GM21528 (cell line): ENCODE results near the gene HS3ST4.
"Not testable (repeated sequence)": the region's sequence is repeated elsewhere in the genome, so short reads cannot be mapped to it uniquely, and the experiment has no call there.

Experiments used
- ATAC-seq: cut with Tn5 transposase; IDR thresholded peaks from one replicate; pipeline ENCODE4 v1.9.1; 2021; ENCODE audit warnings: mild to moderate bottlenecking, moderate library complexity; ENCODE audit not compliant: unreplicated experiment, low FRiP score

Gene HS3ST4

GRCh38 chr16:25729188-25729915, 37.6 kb downstream of the HS3ST4 start:
- no peak for ATAC-seq

- ATAC-seq = no peak
Measured at GRCh38 chr16:25730396-25730795, 38.6 kb downstream of the HS3ST4 start.

GRCh38 chr16:25734430-25735385, 42.9 kb downstream of the HS3ST4 start:
- no peak for ATAC-seq

- ATAC-seq = no peak
Measured at GRCh38 chr16:25735645-25736044, 43.9 kb downstream of the HS3ST4 start.

- ATAC-seq = no peak
Measured at GRCh38 chr16:25747160-25747758, 55.5 kb downstream of the HS3ST4 start.

- ATAC-seq = no peak
Measured at GRCh38 chr16:25748092-25748654, 56.4 kb downstream of the HS3ST4 start.

GRCh38 chr16:25750488-25751216, 58.9 kb downstream of the HS3ST4 start:
- no peak for ATAC-seq

- ATAC-seq = no peak
Measured at GRCh38 chr16:25751230-25751835, 59.6 kb downstream of the HS3ST4 start.

GRCh38 chr16:25764466-25764865, 72.7 kb downstream of the HS3ST4 start:
- ATAC-seq = no peak

- no peak for ATAC-seq
Measured at GRCh38 chr16:25771216-25771615, 79.5 kb downstream of the HS3ST4 start.

GRCh38 chr16:25771812-25772568, 80.2 kb downstream of the HS3ST4 start:
- ATAC-seq = no peak

GRCh38 chr16:25776214-25776613, 84.5 kb downstream of the HS3ST4 start:
- ATAC-seq = not testable (repeated sequence)

- no peak for ATAC-seq
Measured at GRCh38 chr16:25783226-25783625, 91.5 kb downstream of the HS3ST4 start.

- no peak for ATAC-seq
Measured at GRCh38 chr16:25785361-25785760, 93.6 kb downstream of the HS3ST4 start.

- ATAC-seq = no peak
Measured at GRCh38 chr16:25786748-25787147, 95.0 kb downstream of the HS3ST4 start.

- no peak for ATAC-seq
Measured at GRCh38 chr16:25788637-25789036, 96.9 kb downstream of the HS3ST4 start.

GRCh38 chr16:25796239-25796638, 104.5 kb downstream of the HS3ST4 start:
- ATAC-seq = no peak

GRCh38 chr16:25798065-25798464, 106.3 kb downstream of the HS3ST4 start:
- no peak for ATAC-seq

GRCh38 chr16:25799816-25800215, 108.1 kb downstream of the HS3ST4 start:
- ATAC-seq = no peak
